ENCODE results near the gene GRK1. TPM values are rescaled to one million over a fixed set of nuclear protein-coding genes. Genes with fewer than 3 reads are reported as not detected.

The GRK1 gene
- total RNA-seq, 1 donor from 2014 or later: 1.2 TPM

- H3K36me3 Mint-ChIP-seq (ENCODE audit: unreplicated experiment): peaks cover 6% of the 10 kb centered on the region
- no peak overlapping the region for H3K4me3 Mint-ChIP-seq (ENCODE audit: unreplicated experiment)
- TF ChIP-seq CTCF (IDR thresholded peaks at IDR 0.05; ENCODE audit: partially characterized antibody, unreplicated experiment): no peak
- no peak overlapping the region for H3K27ac Mint-ChIP-seq (ENCODE audit: unreplicated experiment)
- peak; percentile 9 for DNase-seq
- H3K4me1 Mint-ChIP-seq (ENCODE audit: low read depth, unreplicated experiment): peaks cover 3% of the 10 kb centered on the region
- H3K9me3 Mint-ChIP-seq (ENCODE audit: unreplicated experiment): peaks cover 5% of the 10 kb centered on the region
- peaks cover 15% of the 10 kb centered on the region for H3K27me3 Mint-ChIP-seq (ENCODE audit: unreplicated experiment)
These were observed 4.3 kb downstream of the GRK1 start for GRCh38 chr13:113671066-113672001.

DNA sequence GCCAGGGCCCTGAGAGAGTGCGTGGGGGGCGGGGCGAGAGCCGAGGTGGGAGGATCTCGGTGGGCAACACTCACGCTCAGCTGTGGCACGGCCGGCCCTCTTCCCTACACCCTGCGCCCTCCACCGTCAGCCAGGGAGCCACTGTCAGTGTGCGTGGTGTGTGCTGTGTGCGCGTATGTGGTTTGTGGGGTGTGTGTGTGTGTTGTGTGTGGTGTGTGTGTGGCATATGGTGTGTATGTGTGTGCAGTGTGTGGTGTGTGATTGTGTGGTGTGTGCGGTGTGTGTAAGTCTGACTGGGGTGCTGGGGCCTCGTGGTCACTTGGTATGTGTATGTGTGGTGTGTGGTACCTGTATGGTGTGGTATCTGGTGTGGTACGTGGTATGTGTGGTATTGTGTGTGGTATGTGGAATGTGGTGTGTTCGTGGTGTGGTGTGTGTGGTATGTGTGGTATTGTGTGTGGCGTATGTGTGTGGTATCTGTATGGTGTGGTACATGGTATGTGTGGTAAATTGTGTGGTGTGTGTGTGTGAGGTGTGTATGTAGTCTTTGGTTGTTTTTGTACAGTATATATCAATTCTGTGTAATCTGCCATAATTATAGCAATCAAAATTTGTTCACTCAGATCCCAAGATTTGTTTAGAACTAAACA, 5.1 kb downstream of the GRK1 start:
- Mint-ChIP-seq H3K27me3 (ENCODE audit: unreplicated experiment) (peaks cover 11% of the 10 kb centered on the region), H3K4me3 (ENCODE audit: unreplicated experiment) (peak overlapping the region; percentile 20), H3K36me3 (ENCODE audit: unreplicated experiment) (peaks cover 6% of the 10 kb centered on the region), H3K9me3 (ENCODE audit: unreplicated experiment) (peaks cover 5% of the 10 kb centered on the region), H3K27ac (ENCODE audit: unreplicated experiment) (no peak overlapping the region), H3K4me1 (ENCODE audit: low read depth, unreplicated experiment) (peaks cover 3% of the 10 kb centered on the region)
- peak; percentile 16 for DNase-seq
- no peak for TF ChIP-seq CTCF (IDR thresholded peaks at IDR 0.05; ENCODE audit: partially characterized antibody, unreplicated experiment)

GRCh38 chr13:113722921-113723320, 55.9 kb downstream of the GRK1 start:
- Mint-ChIP-seq H3K27ac (ENCODE audit: unreplicated experiment) (no peak overlapping the region), H3K4me3 (ENCODE audit: unreplicated experiment) (no peak overlapping the region), H3K4me1 (ENCODE audit: low read depth, unreplicated experiment) (peaks cover 10% of the 10 kb centered on the region), H3K9me3 (ENCODE audit: unreplicated experiment) (peaks cover 9% of the 10 kb centered on the region), H3K36me3 (ENCODE audit: unreplicated experiment) (no peaks in the 10 kb centered on the region), H3K27me3 (ENCODE audit: unreplicated experiment) (peaks cover 10% of the 10 kb centered on the region)
- no peak for TF ChIP-seq CTCF (IDR thresholded peaks at IDR 0.05; ENCODE audit: partially characterized antibody, unreplicated experiment)
- DNase-seq: no peak

GRCh38 chr13:113723410-113724015, 56.5 kb downstream of the GRK1 start:
- peak overlapping the region; percentile 34 for H3K27ac Mint-ChIP-seq (ENCODE audit: unreplicated experiment)
- peaks cover 9% of the 10 kb centered on the region for H3K9me3 Mint-ChIP-seq (ENCODE audit: unreplicated experiment)
- H3K36me3 Mint-ChIP-seq (ENCODE audit: unreplicated experiment): no peaks in the 10 kb centered on the region
- peaks cover 10% of the 10 kb centered on the region for H3K27me3 Mint-ChIP-seq (ENCODE audit: unreplicated experiment)
- H3K4me1 Mint-ChIP-seq (ENCODE audit: low read depth, unreplicated experiment): peaks cover 10% of the 10 kb centered on the region
- no peak for TF ChIP-seq CTCF (IDR thresholded peaks at IDR 0.05; ENCODE audit: partially characterized antibody, unreplicated experiment)
- H3K4me3 Mint-ChIP-seq (ENCODE audit: unreplicated experiment): peak overlapping the region; percentile 63
- DNase-seq: no peak

Data from glutamatergic neuron (in vitro differentiated cells).